Measurements from ENCODE around the gene NT5DC3. TPM values are rescaled to one million over a fixed set of nuclear protein-coding genes. Genes with fewer than 3 reads are reported as not detected.

The NT5DC3 gene
- total and polyA plus RNA-seq, 9 of the 15 experiments (the other 6 are each of a cell fraction or from before 2014, with no cell fraction given) = 6.3 to 33.5 (median 24.5) TPM

GRCh38 chr12:103841690-103842584, 903 bp upstream of the NT5DC3 start (continued):
- TF ChIP-seq E2F6 (IDR thresholded peaks at IDR 0.05; ENCODE audit: borderline replicate concordance in 1 of 2, extremely low read depth in 1 of 2, insufficient read depth in 1 of 2, insufficient read length in 1 of 2, low read depth in 1 of 2, low read length in 1 of 2, poor library complexity in 1 of 2, severe bottlenecking in 1 of 2) (no peak), ZNF764 (CRISPR knock-in tag; IDR thresholded peaks at IDR 0.05; ENCODE audit: low read depth) (no peak), HOXB6 (CRISPR knock-in tag; IDR thresholded peaks at IDR 0.05; ENCODE audit: borderline replicate concordance) (no peak), HDGF (IDR thresholded peaks at IDR 0.05) (no peak), TCF7L2 (IDR thresholded peaks at IDR 0.05; ENCODE audit: low read depth, low read length) (no peak), ZNF324 (CRISPR knock-in tag; IDR thresholded peaks at IDR 0.05) (no peak), RCOR1 (IDR thresholded peaks at IDR 0.05; ENCODE audit: borderline replicate concordance in 1 of 2, low read depth in 2 of 2, low read length in 2 of 2) (no peak), CBX3 (IDR thresholded peaks at IDR 0.05; ENCODE audit: borderline replicate concordance in 1 of 2, low read length in 2 of 2) (no peak), CAMTA2 (CRISPR knock-in tag; conservative IDR thresholded peaks at IDR 0.05) (no peak), HDAC1 (IDR thresholded peaks at IDR 0.05) (peak in 1 of 2 experiments; percentile 19; a peak in 1 of 4 replicates), TRIM24 (IDR thresholded peaks at IDR 0.05) (no peak), ZNF282 (CRISPR knock-in tag; IDR thresholded peaks at IDR 0.05) (no peak), NFE2L1 (tag; IDR thresholded peaks at IDR 0.05; ENCODE audit: borderline replicate concordance, low read depth) (no peak), MIER1 (IDR thresholded peaks at IDR 0.05; ENCODE audit: low read depth) (0 out of 2 replicates have a peak, but pooled peaks have one; percentile 8), HMGN3 (IDR thresholded peaks at IDR 0.05; ENCODE audit: borderline replicate concordance, extremely low read depth, insufficient read length, low read depth, low read length) (no peak), ZNF175 (CRISPR knock-in tag; IDR thresholded peaks at IDR 0.05; ENCODE audit: low read depth) (no peak), CBFB (CRISPR knock-in tag; IDR thresholded peaks at IDR 0.05) (no peak; the same call in 1 of the 2 replicates), CC2D1A (IDR thresholded peaks at IDR 0.05) (no peak), E2F1 (CRISPR knock-in tag; IDR thresholded peaks at IDR 0.05) (no peak)
